ENCODE data around the gene RBFOX2.
"Not testable (repeated sequence)": the region's sequence is repeated elsewhere in the genome, so short reads cannot be mapped to it uniquely, and the experiment has no call there.

Gene RBFOX2

DNA sequence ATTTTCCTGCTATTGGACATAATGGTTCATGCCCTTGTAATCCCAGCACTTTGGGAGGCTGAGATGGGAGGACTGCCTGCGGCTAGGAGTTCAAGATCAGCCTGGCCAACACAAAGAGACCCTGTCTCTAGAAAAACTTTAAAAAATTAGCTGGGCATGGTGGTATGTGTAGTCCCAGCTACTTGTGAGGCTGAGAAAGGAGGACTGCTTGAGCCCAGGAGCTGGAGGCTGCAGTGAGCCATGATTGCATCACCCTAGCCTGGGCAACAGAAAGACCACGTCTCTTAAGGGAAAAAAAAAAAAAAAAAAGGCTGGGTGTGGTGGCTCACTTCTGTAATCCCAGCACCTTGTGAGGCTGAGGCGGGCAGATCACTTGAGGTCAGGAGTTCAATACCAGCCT, 217.0 kb downstream of the RBFOX2 start:
- no peak for DNase-seq

DNA sequence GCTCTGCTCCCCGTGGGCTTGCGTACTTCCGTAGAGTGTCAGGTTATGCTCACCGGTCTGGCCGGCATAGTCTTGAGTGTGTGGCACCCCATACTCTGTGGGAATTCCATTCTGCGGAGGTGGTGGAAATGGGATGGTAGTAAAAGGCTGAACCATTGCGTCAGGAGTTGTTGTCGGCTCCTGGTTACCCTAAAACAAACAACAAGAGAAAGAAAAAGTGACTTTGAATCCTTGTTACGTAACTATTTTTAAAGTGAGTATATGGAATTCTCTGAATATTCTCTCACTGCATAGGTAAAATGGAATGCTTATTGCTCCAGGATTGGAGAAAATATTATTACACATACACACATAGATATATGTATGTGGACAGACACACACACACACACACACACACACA, 218.8 kb downstream of the RBFOX2 start:
- DNase-seq: no peak

DNA sequence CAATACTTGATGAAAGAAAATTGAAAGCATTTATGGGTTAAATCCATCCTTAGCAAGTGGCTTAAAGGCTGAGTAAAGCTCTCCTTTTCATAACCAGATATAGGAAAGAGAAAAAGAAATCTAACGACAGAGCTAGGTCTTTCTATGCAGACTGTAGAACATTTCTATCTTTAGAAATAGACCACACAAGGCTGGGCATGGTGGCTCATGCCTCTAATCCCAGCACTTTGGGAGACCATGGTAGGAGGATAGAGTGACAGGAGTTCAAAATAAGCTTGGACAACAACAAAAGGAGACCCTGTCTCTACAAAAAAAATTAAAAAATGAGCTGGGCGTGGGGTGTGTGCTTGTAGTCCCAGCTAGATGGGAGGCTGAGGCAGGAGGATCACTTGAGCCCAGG, 220.2 kb downstream of the RBFOX2 start:
- no peak for DNase-seq

GRCh38 chr22:35806668-35807067, 222.0 kb downstream of the RBFOX2 start:
- not testable (repeated sequence) for DNase-seq

GRCh38 chr22:35805466-35805865, 223.2 kb downstream of the RBFOX2 start:
- no peak for DNase-seq

GRCh38 chr22:35804421-35804820, 224.2 kb downstream of the RBFOX2 start:
- DNase-seq: no peak

DNA sequence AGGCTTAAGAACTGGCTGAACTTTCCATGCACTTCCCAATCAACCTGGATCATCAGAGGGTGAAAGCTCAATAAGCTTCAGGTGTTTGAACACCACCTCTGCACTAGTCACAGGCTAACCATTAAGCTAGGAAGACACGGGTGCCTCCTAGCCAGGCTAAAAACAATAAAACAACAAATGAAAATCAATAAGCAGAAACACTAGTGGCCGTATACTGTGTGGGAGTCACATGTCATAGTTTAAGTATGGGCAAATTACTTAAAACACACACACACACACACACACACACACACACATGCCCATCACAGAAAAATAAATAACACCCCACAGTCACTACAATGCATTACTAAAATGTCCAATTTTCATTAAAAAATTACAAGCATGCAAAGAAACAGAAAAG, 225.7 kb downstream of the RBFOX2 start:
- no peak for DNase-seq

- not testable (repeated sequence) for DNase-seq
Observed at GRCh38 chr22:35801301-35801700, 227.3 kb downstream of the RBFOX2 start.

GRCh38 chr22:35799150-35799549, 229.5 kb downstream of the RBFOX2 start:
- DNase-seq: no peak

GRCh38 chr22:35797411-35797810, 231.2 kb downstream of the RBFOX2 start:
- no peak for DNase-seq

DNA sequence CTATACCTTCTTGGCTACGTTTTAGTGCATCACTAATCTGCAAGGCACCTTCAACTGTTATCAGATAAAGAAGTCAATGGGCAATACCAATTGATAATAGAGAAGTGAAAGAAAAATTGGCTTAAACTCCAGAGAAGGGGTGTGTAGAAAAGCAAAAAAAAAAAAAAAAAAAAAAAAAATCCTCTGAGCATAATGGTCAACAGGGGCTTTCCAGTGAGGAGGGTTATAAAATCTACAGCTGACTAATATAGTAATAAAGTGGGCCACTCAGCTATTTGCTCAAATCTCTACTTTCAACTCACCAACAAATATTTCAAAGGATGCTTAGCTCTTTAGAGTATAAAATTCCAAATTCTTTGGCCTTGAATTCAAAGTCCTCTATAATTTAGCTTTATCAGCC, 233.1 kb downstream of the RBFOX2 start:
- DNase-seq: no peak

GRCh38 chr22:35792506-35792905, 236.1 kb downstream of the RBFOX2 start:
- DNase-seq: no peak

DNA sequence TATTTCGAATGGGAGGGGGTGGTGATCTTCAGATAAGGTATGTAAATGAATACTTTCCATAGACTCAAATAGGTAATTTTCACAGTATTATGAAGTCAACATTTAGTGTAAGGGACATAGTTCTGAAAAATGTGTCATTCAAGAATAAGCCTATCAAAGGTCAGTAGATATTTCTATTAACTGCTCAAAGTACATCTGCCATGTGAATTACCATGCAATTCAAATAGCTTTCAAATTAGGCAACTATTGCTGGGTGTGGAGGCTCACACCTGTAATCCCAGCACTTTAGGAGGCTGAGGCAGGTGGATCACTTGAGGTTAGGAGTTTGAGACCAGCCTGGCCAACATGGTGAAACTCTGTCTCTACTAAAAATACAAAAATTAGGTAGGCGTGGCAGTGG, 236.8 kb downstream of the RBFOX2 start:
- DNase-seq: not testable (repeated sequence)

DNA sequence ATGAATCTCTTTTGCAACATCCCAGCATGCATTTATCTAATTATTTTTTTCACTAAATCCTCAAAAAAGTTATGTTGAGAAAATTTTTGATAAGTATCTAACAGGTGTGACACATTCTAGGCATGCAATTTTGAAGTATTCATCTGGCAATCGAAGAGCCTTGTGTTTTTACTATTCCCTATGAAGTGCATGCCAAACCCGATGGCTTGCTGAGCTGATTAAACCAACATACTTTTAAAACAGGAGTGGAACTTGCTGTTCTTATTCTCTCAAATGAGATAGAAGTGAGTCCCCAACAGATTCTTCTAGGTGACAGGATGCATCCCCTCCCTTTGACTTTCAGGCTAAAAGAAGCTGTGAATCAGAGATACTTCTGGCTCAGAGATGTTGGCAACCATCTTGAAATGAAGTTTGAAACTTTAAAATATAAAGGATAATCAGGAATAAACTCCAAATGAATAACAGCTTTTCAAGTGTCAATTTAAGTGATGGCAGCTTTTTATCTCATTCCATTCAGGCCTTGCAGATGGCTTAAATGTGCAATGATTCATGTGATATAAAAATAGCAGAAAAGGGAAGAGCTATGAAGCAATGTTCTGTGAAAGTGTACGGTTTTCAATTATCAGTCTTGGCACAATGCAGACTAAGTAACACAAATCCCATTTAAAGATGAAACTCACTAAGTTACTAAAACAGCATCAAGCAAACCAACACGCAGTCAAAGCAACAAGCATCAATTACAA, 243.3 kb downstream of the RBFOX2 start:
- no peak for DNase-seq

DNA sequence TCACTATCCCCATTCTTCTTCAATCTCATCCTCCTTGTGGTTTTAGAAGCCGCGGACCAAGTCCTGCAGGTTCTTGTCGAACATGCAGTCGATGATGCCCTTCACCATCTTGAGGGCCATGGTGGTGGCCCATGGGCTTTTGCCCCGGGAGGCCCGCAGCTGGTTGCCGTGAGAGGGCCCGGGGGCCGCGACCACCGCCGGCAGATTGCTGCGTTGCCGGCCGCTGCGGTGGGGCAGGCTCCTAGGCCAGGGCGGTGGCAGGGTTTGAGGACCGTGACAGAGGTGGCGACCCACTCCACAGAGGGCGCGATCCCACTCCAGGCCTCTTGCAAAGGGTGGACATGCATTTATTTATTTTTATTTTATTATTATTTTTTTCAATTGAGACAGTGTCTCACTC, 244.0 kb downstream of the RBFOX2 start:
- no peak for DNase-seq

- no peak for DNase-seq
Observed at GRCh38 chr22:35783943-35784614, 244.5 kb downstream of the RBFOX2 start.

GRCh38 chr22:35782504-35782903, 246.1 kb downstream of the RBFOX2 start:
- no peak for DNase-seq

- DNase-seq: no peak
Observed at GRCh38 chr22:35781898-35782297, 246.7 kb downstream of the RBFOX2 start.

- DNase-seq: no peak
Observed at GRCh38 chr22:35777335-35777975, 251.2 kb downstream of the RBFOX2 start.

- DNase-seq: no peak
Observed at GRCh38 chr22:35775339-35775738, 253.3 kb downstream of the RBFOX2 start.

- no peak for DNase-seq
Observed at GRCh38 chr22:35769974-35770373, 258.6 kb downstream of the RBFOX2 start.

GRCh38 chr22:35766654-35767580, 261.7 kb downstream of the RBFOX2 start:
- DNase-seq: no peak

- no peak for DNase-seq
Observed at GRCh38 chr22:35761037-35761436, 267.6 kb downstream of the RBFOX2 start.
